Activated naive CD8-positive, alpha-beta T cell treated with anti-CD3 and anti-CD28 coated beads for 36 hours (primary cell): Measurements from ENCODE around the gene ISG20L2. TPM values are rescaled to one million over a fixed set of nuclear protein-coding genes. Genes with fewer than 3 reads are reported as not detected.

Source experiments
- DNase-seq: peaks from one replicate; pipeline ENCODE4 v3.0.0; 2021
- H3K27ac Mint-ChIP-seq: one replicate; pipeline ENCODE4 v1.8.0; 2022; ENCODE audit warnings: mild to moderate bottlenecking, moderate library complexity, mixed read lengths
- H3K27me3 Mint-ChIP-seq: one replicate; pipeline ENCODE4 v1.8.0; 2022; ENCODE audit warnings: mild to moderate bottlenecking, mixed read lengths
- H3K36me3 Mint-ChIP-seq: one replicate; pipeline ENCODE4 v1.8.0; 2021; ENCODE audit warnings: mild to moderate bottlenecking, mixed read lengths
- H3K4me1 Mint-ChIP-seq: one replicate; pipeline ENCODE4 v1.8.0; 2021; ENCODE audit warnings: mixed read lengths
- H3K4me3 Mint-ChIP-seq: one replicate; pipeline ENCODE4 v1.8.0; 2022; ENCODE audit warnings: mild to moderate bottlenecking, moderate library complexity, mixed read lengths
- H3K9me3 Mint-ChIP-seq: one replicate; pipeline ENCODE4 v1.8.0; 2022; ENCODE audit warnings: mixed read lengths
- total RNA-seq, 2 experiments: library from RNA; stranded (reverse); gene quantifications; one replicate each; pipeline ENCODE4 v1.2.3, GENCODE V29; 2021

ISG20L2 gene
- total RNA-seq, 2 experiments from 2014 or later, result 74.9 to 77.4 TPM

DNA sequence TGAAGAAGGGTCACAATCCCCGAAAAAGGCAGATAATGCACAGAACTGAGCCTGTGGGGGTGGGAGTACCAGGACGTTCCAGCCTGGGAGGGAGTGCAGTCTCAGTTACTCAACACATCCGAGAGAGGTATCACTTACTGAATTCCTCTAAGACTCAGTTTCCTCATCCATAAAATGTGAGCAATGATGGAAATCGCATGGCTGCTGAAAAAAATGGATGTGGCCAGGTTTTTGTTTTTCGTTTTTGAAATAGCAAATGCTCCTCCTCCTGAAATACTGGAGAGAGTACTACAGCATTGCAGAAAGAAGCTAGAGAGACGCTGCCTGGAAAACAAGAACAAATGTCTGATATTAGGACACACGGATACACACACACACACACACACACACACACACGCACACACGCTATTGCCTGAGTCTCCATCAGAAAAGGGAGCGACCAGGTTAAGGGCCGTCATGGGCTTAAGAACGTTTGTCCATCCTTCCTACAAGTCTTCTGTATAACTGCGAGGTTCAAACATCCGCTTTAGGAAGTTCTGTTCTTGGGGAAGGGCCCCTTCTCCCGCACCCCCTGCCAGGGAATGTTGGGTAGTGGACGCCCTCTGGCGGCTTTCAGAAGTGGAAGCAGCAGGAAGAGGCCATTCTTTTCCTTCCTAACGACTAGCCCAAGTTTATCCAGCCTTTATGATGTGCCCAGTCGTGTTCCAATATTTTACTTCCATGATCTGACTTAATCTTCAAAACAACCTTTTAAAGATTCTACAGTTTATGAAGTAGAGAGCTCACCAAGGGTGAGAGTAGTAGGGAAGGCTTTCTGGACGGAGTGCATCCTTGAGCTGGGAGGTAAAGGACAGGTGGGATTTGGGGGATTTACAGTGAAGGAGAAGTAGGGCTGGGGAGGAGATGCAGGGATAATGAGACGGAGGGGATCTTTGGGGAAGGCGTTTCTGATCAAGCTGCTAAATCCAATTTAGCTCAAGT, 50.7 kb downstream of the ISG20L2 start:
- peak; percentile 29 for DNase-seq
- Mint-ChIP-seq H3K4me3 (no peak overlapping the region), H3K4me1 (peaks cover 12% of the 10 kb centered on the region), H3K36me3 (no peaks in the 10 kb centered on the region), H3K27me3 (peaks cover 66% of the 10 kb centered on the region), H3K9me3 (no peaks in the 10 kb centered on the region), H3K27ac (no peak overlapping the region)

DNA sequence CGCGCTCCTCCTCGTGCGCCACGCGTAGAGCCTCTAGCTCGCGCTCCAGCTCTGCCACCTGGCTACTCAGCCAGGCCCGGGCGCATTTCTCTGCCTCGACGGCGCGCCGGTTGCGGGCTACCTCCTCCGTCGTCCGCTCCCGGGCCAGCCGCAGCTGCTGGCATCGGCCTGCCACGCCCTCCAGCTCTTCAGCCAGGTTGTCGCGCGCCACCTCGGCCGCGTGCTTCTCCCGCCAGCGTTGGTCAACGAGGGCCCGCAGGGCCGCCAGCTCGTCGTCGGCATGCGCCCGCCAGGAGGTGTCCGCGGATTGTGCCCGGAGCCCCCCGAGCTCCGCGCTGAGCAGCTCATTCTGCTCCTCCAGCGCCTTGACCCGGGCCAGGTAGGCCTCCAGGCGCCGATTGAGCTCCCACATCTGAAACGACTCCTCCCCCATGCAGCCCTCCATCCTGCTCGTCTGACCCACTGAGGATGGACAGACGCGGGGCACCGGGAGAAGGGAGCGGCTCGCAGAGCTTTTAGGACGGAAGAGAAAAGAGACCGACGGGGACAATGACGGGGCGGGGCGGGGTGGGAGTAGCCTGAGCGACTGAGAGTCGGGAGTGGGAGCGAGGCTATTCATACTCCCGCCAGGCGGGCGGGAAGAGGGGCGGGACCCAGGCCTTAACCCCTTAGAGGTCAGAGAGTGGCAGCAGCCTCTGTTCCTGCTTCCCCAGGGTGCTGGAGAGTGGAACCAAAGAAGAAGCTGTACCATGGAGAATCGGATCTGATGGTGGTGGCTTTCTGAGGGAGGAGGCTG, 51.5 kb downstream of the ISG20L2 start, which contains the start of gene NES:
TSS of gene NES (minus strand) at position 588 of the 796 bp plus-strand sequence. CDS start at position 445, 143 bp downstream.
- Mint-ChIP-seq H3K4me1 (peaks cover 12% of the 10 kb centered on the region), H3K36me3 (no peaks in the 10 kb centered on the region), H3K27ac (no peak within 1 kb of the TSS), H3K4me3 (no peak within 1 kb of the TSS), H3K9me3 (no peaks in the 10 kb centered on the region), H3K27me3 (peaks cover 69% of the 10 kb centered on the region)
- no peak for DNase-seq

- peaks cover 71% of the 10 kb centered on the region for H3K27me3 Mint-ChIP-seq
Measured at GRCh38 chr1:156676114-156676819, 52.3 kb downstream of the ISG20L2 start.

GRCh38 chr1:156675210-156676113, 53.1 kb downstream of the ISG20L2 start:
- Mint-ChIP-seq H3K27me3 (peaks cover 66% of the 10 kb centered on the region), H3K4me1 (peaks cover 12% of the 10 kb centered on the region), H3K27ac (no peak overlapping the region), H3K4me3 (no peak overlapping the region), H3K36me3 (no peaks in the 10 kb centered on the region), H3K9me3 (no peaks in the 10 kb centered on the region)
- DNase-seq, result no peak

More at GRCh38 chr1:156676114-156676819, 52.3 kb downstream of the ISG20L2 start:
- H3K4me3 Mint-ChIP-seq, result no peak overlapping the region
- DNase-seq, result no peak
- peaks cover 12% of the 10 kb centered on the region for H3K4me1 Mint-ChIP-seq
- H3K36me3 Mint-ChIP-seq, result no peaks in the 10 kb centered on the region
- H3K9me3 Mint-ChIP-seq, result no peaks in the 10 kb centered on the region
- no peak overlapping the region for H3K27ac Mint-ChIP-seq

DNA sequence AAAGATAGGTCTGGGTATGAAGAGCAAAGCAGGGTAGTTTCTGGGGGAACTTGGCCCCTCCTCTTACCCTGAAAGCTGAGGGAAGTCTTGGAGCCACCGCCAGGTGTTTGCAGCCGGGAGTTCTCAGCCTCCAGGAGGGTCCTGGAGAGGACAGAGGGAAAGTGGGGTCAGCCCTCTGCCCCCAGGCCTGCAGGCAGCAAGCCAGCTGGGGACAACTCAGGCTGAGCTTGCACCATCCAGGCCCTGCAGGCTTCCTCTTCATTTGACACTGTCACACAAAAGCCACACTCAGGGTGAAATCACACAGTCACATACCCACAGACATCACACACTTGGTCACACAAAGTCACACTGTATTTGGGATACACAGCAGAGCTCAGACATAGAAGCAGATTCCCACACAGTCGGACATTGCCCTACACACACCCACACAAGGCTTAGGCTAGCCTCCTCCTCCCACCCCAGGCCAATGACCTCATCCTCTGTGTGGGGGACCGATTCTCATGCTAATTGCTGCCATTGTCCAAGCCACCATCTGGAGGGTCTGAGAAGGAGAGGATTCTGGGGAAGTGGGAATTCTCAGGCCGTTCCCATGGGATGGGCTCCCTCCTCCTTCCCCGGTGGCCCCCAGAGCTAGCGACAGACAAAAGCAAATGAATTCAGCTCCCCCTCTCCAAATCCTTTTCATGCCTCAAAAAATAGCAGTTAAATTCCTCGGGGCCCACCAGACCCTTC, 55.0 kb downstream of the ISG20L2 start:
- Mint-ChIP-seq H3K36me3 (no peaks in the 10 kb centered on the region), H3K4me3 (no peak overlapping the region), H3K9me3 (no peaks in the 10 kb centered on the region), H3K4me1 (peaks cover 12% of the 10 kb centered on the region), H3K27ac (no peak overlapping the region), H3K27me3 (peaks cover 50% of the 10 kb centered on the region)
- no peak for DNase-seq

Other genes starting within 250 kb of the ISG20L2 start
- gene MEF2D, start 228.0 kb downstream of the ISG20L2 start, total RNA-seq, result 10 to 100 TPM; 25.7 to 27.8 TPM
- gene IQGAP3, start 156.2 kb downstream of the ISG20L2 start, total RNA-seq, result 10 to 100 TPM; 13.5 to 14.9 TPM
- 10 to 100 TPM; 18.7 to 19.6 TPM for gene TTC24, start 149.0 kb downstream of the ISG20L2 start, total RNA-seq
- gene NAXE, start 137.0 kb downstream of the ISG20L2 start, total RNA-seq, result 10 to 100 TPM; 65.9 to 68.2 TPM
- 100 to 1,000 TPM; 103 TPM for gene GPATCH4, start 127.3 kb downstream of the ISG20L2 start, total RNA-seq
- not detected for gene HAPLN2, start 109.4 kb downstream of the ISG20L2 start, total RNA-seq
- not detected for gene BCAN, start 86.6 kb downstream of the ISG20L2 start, total RNA-seq
- gene NES, start 51.4 kb downstream of the ISG20L2 start, total RNA-seq, result under 1 TPM in 1 of 2 experiments, not detected in 1; 0.04 TPM
- 1 to 10 TPM; 1.2 to 1.6 TPM for gene CRABP2, start 23.2 kb downstream of the ISG20L2 start, total RNA-seq
- 10 to 100 TPM; 24.4 to 24.9 TPM for gene METTL25B, start 297 bp downstream of the ISG20L2 start, total RNA-seq
- 10 to 100 TPM; 85.1 to 94.6 TPM for gene MRPL24, start 12.3 kb upstream of the ISG20L2 start, total RNA-seq
- 100 to 1,000 TPM; 271 to 274 TPM for gene HDGF, start 22.9 kb upstream of the ISG20L2 start, total RNA-seq
- 10 to 100 TPM; 91.8 to 96.0 TPM for gene PRCC, start 38.8 kb upstream of the ISG20L2 start, total RNA-seq
- gene SH2D2A, start 88.1 kb upstream of the ISG20L2 start, total RNA-seq, result 100 to 1,000 TPM; 186 TPM
- gene INSRR, start 130.4 kb upstream of the ISG20L2 start, total RNA-seq, result under 1 TPM; 0.12 to 0.20 TPM
- gene NTRK1, start 132.1 kb upstream of the ISG20L2 start, total RNA-seq, result 1 to 10 TPM; 3.4 to 4.0 TPM
- gene PEAR1, start 165.0 kb upstream of the ISG20L2 start, total RNA-seq, result not detected
- gene LRRC71, start 191.9 kb upstream of the ISG20L2 start, total RNA-seq, result not detected